KMS-11 (cell line): ENCODE results near the gene CBFA2T3.

Experiments
- H2AFZ ChIP-seq: fragments of 200-600 bp; sonication (generic); 2 replicates; pipeline ENCODE4 v1.6.1; 2016; ENCODE audit warnings: antibody characterized with exemption, mixed run types, low read depth
- H3K27ac ChIP-seq: fragments of 200-600 bp; sonication (generic); 2 replicates; pipeline ENCODE4 v1.6.1; 2016; ENCODE audit warnings: mild to moderate bottlenecking, mixed run types
- H3K27me3 ChIP-seq: fragments of 200-600 bp; sonication (generic); 2 replicates; pipeline ENCODE4 v1.6.1; 2017; ENCODE audit warnings: mild to moderate bottlenecking, low read depth, mixed run types, moderate library complexity; ENCODE audit not compliant: insufficient read depth
- H3K36me3 ChIP-seq: fragments of 200-600 bp; sonication (generic); 2 replicates; pipeline ENCODE4 v1.6.1; 2017; ENCODE audit warnings: mild to moderate bottlenecking, mixed run types; ENCODE audit not compliant: insufficient read depth
- H3K4me1 ChIP-seq: fragments of 200-600 bp; sonication (generic); 2 replicates; pipeline ENCODE4 v1.6.1; 2016; ENCODE audit warnings: mild to moderate bottlenecking, low read depth, mixed run types; ENCODE audit not compliant: poor library complexity, severe bottlenecking
- H3K4me2 ChIP-seq: fragments of 200-600 bp; sonication (generic); 2 replicates; pipeline ENCODE4 v1.7.0; 2016; ENCODE audit warnings: mild to moderate bottlenecking, mixed run types
- H3K4me3 ChIP-seq: fragments of 200-600 bp; sonication (generic); IDR thresholded peaks from 2 replicates; pipeline ENCODE4 v1.6.1; 2017; ENCODE audit warnings: low read depth, low read length, mixed read lengths; ENCODE audit not compliant: insufficient read depth
- H3K79me2 ChIP-seq: fragments of 200-600 bp; sonication (generic); 2 replicates; pipeline ENCODE4 v1.6.1; 2016; ENCODE audit warnings: low read depth, mixed run types; ENCODE audit not compliant: insufficient read depth
- H3K9ac ChIP-seq: fragments of 200-600 bp; sonication (generic); 2 replicates; pipeline ENCODE4 v1.6.1; 2016; ENCODE audit warnings: mild to moderate bottlenecking, mixed run types
- H4K20me1 ChIP-seq: fragments of 200-600 bp; sonication (generic); 2 replicates; pipeline ENCODE4 v1.6.1; 2016; ENCODE audit warnings: mild to moderate bottlenecking, mixed run types; ENCODE audit not compliant: insufficient read depth
- TF ChIP-seq, protein P1 (sequence below): fragments of 200-600 bp; sonication (generic); conservative IDR thresholded peaks from 2 replicates; pipeline ENCODE4 v1.6.1; 2017; ENCODE audit warnings: low read depth, mild to moderate bottlenecking, antibody characterized with exemption, low read length, moderate library complexity, mixed read lengths

CBFA2T3 gene

DNA sequence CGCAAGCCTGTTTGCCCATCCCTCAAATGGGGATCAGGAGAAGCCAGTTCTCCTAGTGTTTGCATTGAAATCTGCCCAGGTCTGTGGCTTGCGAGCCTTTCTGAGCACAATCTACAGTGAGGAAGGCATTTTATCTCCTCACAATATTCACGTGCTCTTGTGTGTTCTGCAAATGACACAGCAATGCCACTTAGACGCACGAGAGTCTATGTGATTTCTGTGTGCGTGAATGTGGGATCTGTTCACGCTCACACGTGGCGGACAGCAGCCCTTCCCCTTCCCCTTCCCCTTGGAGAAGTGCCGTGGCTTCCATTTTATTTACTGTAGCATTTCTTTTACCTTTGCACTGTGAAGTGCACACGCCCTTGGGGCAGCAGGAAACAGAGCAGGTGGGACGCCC, 17.7 kb upstream of the CBFA2T3 start:
- H3K4me1 ChIP-seq: peaks cover 11% of the 10 kb centered on the region
- no peak overlapping the region for H3K9ac ChIP-seq

DNA sequence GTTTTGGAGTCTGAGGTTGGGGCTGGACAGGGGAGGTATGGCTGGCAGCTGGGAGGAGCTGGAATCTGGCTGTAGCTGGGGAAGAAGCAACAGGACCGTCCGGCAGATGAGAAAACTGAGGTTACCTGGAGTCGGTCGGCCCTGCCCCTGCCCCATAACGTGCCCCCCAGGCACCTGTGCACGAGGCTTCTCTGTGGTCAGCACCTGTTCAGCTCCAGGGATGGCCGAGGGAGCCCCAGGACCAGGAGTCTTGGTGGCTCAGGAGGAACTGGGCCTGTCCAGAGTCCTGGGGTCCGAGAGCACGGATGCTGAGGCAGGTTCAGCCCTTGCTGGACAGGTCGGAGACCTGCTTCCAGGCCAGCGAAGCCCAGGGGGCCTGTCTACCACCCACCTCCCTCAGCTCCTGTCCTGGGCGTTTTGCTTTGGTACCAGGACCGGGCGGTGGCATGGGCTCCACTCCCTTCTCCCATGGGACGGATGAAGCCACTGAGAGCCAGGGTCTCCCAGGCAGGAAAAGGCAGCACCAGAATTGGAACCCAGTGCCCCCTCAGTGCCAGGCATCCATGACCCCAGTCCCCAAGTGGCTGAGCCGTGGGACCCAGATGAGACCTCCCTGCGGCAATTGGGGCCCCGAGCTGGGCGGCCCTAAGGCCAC, 17.1 kb upstream of the CBFA2T3 start:
- Histone ChIP-seq H2AFZ (no peak overlapping the region), H3K79me2 (no peaks in the 10 kb centered on the region), H3K4me2 (no peak overlapping the region), H3K9ac (no peak overlapping the region), H3K27me3 (peaks cover 64% of the 10 kb centered on the region), H3K4me1 (peaks cover 11% of the 10 kb centered on the region), H3K4me3 (no peak overlapping the region), H3K36me3 (no peaks in the 10 kb centered on the region; the same call in 1 of the 2 replicates), H3K27ac (no peak overlapping the region), H4K20me1 (no peaks in the 10 kb centered on the region)
- TF ChIP-seq, protein P1, sequence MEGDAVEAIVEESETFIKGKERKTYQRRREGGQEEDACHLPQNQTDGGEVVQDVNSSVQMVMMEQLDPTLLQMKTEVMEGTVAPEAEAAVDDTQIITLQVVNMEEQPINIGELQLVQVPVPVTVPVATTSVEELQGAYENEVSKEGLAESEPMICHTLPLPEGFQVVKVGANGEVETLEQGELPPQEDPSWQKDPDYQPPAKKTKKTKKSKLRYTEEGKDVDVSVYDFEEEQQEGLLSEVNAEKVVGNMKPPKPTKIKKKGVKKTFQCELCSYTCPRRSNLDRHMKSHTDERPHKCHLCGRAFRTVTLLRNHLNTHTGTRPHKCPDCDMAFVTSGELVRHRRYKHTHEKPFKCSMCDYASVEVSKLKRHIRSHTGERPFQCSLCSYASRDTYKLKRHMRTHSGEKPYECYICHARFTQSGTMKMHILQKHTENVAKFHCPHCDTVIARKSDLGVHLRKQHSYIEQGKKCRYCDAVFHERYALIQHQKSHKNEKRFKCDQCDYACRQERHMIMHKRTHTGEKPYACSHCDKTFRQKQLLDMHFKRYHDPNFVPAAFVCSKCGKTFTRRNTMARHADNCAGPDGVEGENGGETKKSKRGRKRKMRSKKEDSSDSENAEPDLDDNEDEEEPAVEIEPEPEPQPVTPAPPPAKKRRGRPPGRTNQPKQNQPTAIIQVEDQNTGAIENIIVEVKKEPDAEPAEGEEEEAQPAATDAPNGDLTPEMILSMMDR: no peak

More for the DNA sequence above, 17.7 kb upstream of the CBFA2T3 start:
- TF ChIP-seq, protein P1: no peak
- no peak overlapping the region for H3K27ac ChIP-seq
- no peak overlapping the region for H3K4me2 ChIP-seq
- H4K20me1 ChIP-seq: no peaks in the 10 kb centered on the region
- no peaks in the 10 kb centered on the region; the same call in 1 of the 2 replicates for H3K36me3 ChIP-seq
- H2AFZ ChIP-seq: no peak overlapping the region
- H3K4me3 ChIP-seq: no peak overlapping the region
- no peaks in the 10 kb centered on the region for H3K79me2 ChIP-seq
- H3K27me3 ChIP-seq: peaks cover 62% of the 10 kb centered on the region

DNA sequence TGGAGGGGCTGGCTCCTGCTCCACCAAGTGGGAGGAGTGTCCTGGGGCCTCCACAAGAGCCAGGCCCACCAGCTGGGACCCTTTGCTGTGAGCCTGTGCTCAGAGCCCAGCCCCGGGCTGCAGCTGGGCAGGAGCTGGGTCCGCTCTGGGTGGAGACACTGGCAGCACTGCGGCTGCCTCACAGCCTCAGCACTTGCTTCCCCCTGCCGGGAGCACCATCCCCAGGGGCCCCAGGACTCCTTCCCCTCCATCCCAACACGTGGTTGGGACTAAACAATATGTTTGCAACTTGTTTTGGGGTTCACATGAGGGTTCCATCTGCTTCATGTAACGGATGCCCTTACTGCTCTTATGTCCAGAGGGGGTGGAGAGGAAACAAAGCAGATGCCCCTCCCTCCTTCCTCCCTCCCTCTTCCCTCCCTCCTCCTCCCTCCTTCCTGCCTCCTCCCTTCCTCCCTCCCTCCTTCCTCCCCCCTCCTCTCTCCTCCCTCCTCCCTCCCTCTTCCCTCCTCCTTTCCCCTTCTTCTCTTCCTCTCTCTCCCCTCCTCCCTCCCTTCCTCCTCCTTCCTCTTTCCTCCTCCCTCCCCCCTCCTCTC, 16.3 kb upstream of the CBFA2T3 start:
- Histone ChIP-seq H2AFZ (no peak overlapping the region), H3K36me3 (no peaks in the 10 kb centered on the region; the same call in 1 of the 2 replicates), H4K20me1 (no peaks in the 10 kb centered on the region), H3K27ac (no peak overlapping the region), H3K4me3 (no peak overlapping the region), H3K79me2 (no peaks in the 10 kb centered on the region), H3K4me2 (peak overlapping the region; percentile 21; the same call in 1 of the 2 replicates), H3K9ac (no peak overlapping the region), H3K27me3 (peaks cover 65% of the 10 kb centered on the region), H3K4me1 (peaks cover 11% of the 10 kb centered on the region)
- TF ChIP-seq, protein P1: no peak

DNA sequence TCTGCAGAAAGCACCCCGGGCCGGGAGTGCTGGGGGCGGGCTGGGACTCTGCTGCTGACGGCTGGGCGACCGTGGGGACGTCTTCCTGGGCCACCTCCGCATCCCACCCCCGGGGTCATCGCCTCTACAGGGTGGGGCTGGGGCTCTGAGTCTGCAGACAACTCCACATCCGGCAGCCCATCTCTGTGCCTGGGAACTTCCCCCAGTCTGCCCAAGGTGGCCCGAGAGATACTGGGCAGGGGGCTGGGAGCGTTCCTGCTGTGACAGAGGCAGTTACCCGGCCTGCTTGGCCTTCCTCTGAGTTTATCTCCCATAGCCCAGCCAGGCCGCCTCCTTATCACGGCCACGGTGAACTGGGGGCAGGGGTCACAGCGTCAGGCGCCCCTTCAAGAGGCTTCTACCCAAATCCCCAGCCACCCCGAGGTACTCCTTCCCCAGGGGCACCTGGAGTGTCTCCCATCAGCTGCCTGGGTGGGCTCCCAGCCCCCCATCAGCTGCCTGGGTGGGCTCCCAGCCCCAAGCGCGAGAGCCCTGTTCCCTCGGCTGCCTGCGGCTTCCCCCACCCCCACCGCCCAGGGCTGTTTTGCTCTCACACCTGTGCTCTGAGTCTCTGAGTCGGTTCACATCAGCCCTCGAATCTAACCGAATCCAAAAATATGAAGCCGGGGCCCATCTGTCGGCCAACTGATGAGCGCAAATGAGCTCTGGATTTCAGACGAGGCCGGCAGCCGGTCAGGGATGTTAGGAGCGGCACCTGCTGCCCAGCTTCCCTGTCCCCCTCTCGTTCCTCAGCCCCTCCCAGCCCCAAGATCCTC, 15.6 kb upstream of the CBFA2T3 start:
- no peak overlapping the region for H2AFZ ChIP-seq
- no peak overlapping the region for H3K9ac ChIP-seq
- H3K4me1 ChIP-seq: peaks cover 11% of the 10 kb centered on the region
- H3K4me2 ChIP-seq: peak overlapping the region; percentile 21; the same call in 1 of the 2 replicates
- H3K4me3 ChIP-seq: no peak overlapping the region
- TF ChIP-seq, protein P1: no peak
- no peaks in the 10 kb centered on the region; the same call in 1 of the 2 replicates for H3K36me3 ChIP-seq
- H3K27me3 ChIP-seq: peaks cover 64% of the 10 kb centered on the region
- no peak overlapping the region for H3K27ac ChIP-seq
- no peaks in the 10 kb centered on the region for H3K79me2 ChIP-seq
- H4K20me1 ChIP-seq: no peaks in the 10 kb centered on the region
